GM21737 (cell line): Measurements from ENCODE around the gene ZDHHC11.
"Not testable (repeated sequence)": the region's sequence is repeated elsewhere in the genome, so short reads cannot be mapped to it uniquely, and the experiment has no call there.

Source experiments
- ATAC-seq: cut with Tn5 transposase; IDR thresholded peaks from one replicate; pipeline ENCODE4 v1.9.1; 2021; ENCODE audit warnings: mild to moderate bottlenecking, moderate library complexity; ENCODE audit not compliant: unreplicated experiment

The ZDHHC11 gene

GRCh38 chr5:845676-846601, 4.8 kb downstream of the ZDHHC11 start:
- ATAC-seq: not testable (repeated sequence)

GRCh38 chr5:845031-845675, 5.6 kb downstream of the ZDHHC11 start:
- not testable (repeated sequence) for ATAC-seq

- ATAC-seq: not testable (repeated sequence)
These were observed 6.4 kb downstream of the ZDHHC11 start for GRCh38 chr5:844426-844825.

- ATAC-seq: not testable (repeated sequence)
These were observed 6.9 kb downstream of the ZDHHC11 start for GRCh38 chr5:843926-844325.

- not testable (repeated sequence) for ATAC-seq
These were observed 7.4 kb downstream of the ZDHHC11 start for GRCh38 chr5:843371-843770.

- ATAC-seq: not testable (repeated sequence)
These were observed 8.2 kb downstream of the ZDHHC11 start for GRCh38 chr5:842402-843221.

GRCh38 chr5:841531-842401, 9.0 kb downstream of the ZDHHC11 start:
- not testable (repeated sequence) for ATAC-seq

GRCh38 chr5:840974-841435, 9.8 kb downstream of the ZDHHC11 start:
- not testable (repeated sequence) for ATAC-seq

- ATAC-seq: not testable (repeated sequence)
These were observed 10.4 kb downstream of the ZDHHC11 start for GRCh38 chr5:840118-840973.

GRCh38 chr5:838431-838851, 12.3 kb downstream of the ZDHHC11 start:
- not testable (repeated sequence) for ATAC-seq

GRCh38 chr5:837621-838121, 13.1 kb downstream of the ZDHHC11 start:
- ATAC-seq: not testable (repeated sequence)

GRCh38 chr5:835933-836612, 14.7 kb downstream of the ZDHHC11 start:
- not testable (repeated sequence) for ATAC-seq

- ATAC-seq: not testable (repeated sequence)
These were observed 16.8 kb downstream of the ZDHHC11 start for GRCh38 chr5:834013-834412.

GRCh38 chr5:828194-828593, 22.6 kb downstream of the ZDHHC11 start:
- ATAC-seq: not testable (repeated sequence)

- not testable (repeated sequence) for ATAC-seq
These were observed 25.2 kb downstream of the ZDHHC11 start for GRCh38 chr5:825544-825943.

- no peak for ATAC-seq
These were observed 29.3 kb downstream of the ZDHHC11 start for GRCh38 chr5:821504-821903.

- ATAC-seq: no peak
These were observed 30.5 kb downstream of the ZDHHC11 start for GRCh38 chr5:820245-820644.

GRCh38 chr5:819078-819477, 31.7 kb downstream of the ZDHHC11 start:
- ATAC-seq: no peak
